Stimulated activated memory B cell treated with anti-CD40 and anti-IgM and Interleukin-4, amounts not matched to agents 10 μg/mL and 1 μg/mL and 100 μg/mL, for 72 hours (primary cell): ENCODE data around the gene INPP5A.
A peak's percentile ranks its signal among the peaks of the same experiment; 100 is the strongest.
"Not testable (repeated sequence)": the region's sequence is repeated elsewhere in the genome, so short reads cannot be mapped to it uniquely, and the experiment has no call there.

ENCODE experiments used
- ATAC-seq: fragments of 150-1000 bp; cut with Tn5 transposase; 2 replicates; pipeline ENCODE4 v1.10.0; 2021
- H3K27ac Mint-ChIP-seq: one replicate; pipeline ENCODE4 v1.8.0; 2022; ENCODE audit warnings: mild to moderate bottlenecking, mixed read lengths
- H3K27me3 Mint-ChIP-seq: one replicate; pipeline ENCODE4 v1.8.0; 2022; ENCODE audit warnings: mixed read lengths
- H3K36me3 Mint-ChIP-seq: one replicate; pipeline ENCODE4 v1.8.0; 2022; ENCODE audit warnings: mixed read lengths
- H3K4me1 Mint-ChIP-seq: one replicate; pipeline ENCODE4 v1.8.0; 2022; ENCODE audit warnings: mixed read lengths
- H3K4me3 Mint-ChIP-seq: one replicate; pipeline ENCODE4 v1.8.0; 2022; ENCODE audit warnings: mild to moderate bottlenecking, moderate library complexity, mixed read lengths
- H3K9me3 Mint-ChIP-seq: one replicate; pipeline ENCODE4 v1.8.0; 2022; ENCODE audit warnings: mixed read lengths

INPP5A gene

DNA sequence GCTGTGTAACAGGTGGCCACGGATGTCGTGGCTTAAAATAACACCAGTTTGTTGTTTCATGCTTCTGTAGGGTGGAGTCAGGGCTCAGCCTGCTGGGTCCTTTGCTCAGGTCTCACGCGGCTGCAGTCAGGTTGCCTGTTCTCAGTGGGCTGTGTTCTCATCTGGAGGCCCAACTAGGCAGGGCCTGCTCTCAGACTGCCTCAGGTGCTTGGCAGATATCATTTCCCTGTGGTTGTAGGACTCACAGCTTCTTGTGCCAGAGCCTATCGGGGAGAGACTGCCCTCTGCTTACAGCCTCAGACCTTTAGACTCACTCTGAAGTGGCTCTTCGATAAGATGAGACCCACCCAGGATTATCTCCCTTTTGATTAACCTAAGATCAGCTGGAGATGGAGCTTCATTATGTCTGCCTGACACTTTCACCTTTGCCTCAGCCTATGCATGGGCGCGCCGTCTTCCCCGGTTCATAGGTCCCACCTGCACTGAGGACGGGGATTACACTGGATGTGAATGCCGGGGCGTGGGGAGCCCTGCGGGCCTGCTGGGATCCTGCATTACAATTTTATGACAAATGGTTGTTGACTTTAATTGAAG lies 55.3 kb downstream of the INPP5A start:
- Mint-ChIP-seq H3K4me1 (peaks cover 94% of the 10 kb centered on the region), H3K9me3 (no peaks in the 10 kb centered on the region), H3K27ac (peak overlapping the region; percentile 88), H3K4me3 (no peak overlapping the region), H3K36me3 (peaks cover 11% of the 10 kb centered on the region), H3K27me3 (no peaks in the 10 kb centered on the region)
- no peak for ATAC-seq

DNA sequence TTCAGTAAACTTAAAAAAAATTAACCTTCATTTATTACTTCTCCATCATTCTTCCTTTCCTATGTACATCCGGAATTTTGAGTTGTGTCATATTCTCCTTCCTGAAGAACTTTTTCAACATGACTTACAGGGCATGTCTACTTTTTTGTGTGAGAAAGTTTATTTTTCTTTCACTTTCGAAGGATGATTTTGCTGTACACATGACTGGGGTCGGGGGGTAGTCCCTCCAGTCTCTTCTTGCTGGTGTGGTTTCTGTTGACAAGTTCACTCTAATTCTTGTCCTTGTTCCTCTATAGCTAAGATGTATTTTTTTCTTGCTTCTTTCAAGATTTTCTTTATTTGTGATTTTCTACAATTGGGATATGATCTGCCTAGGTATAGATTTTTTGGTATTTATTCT lies 55.8 kb downstream of the INPP5A start:
- H3K27ac Mint-ChIP-seq, result peak overlapping the region; percentile 88
- peak overlapping the region; percentile 33 for H3K4me3 Mint-ChIP-seq
- peak; percentile 86 for ATAC-seq
- H3K4me1 Mint-ChIP-seq, result peaks cover 94% of the 10 kb centered on the region
- peaks cover 13% of the 10 kb centered on the region for H3K36me3 Mint-ChIP-seq
- H3K27me3 Mint-ChIP-seq, result no peaks in the 10 kb centered on the region
- no peaks in the 10 kb centered on the region for H3K9me3 Mint-ChIP-seq

DNA sequence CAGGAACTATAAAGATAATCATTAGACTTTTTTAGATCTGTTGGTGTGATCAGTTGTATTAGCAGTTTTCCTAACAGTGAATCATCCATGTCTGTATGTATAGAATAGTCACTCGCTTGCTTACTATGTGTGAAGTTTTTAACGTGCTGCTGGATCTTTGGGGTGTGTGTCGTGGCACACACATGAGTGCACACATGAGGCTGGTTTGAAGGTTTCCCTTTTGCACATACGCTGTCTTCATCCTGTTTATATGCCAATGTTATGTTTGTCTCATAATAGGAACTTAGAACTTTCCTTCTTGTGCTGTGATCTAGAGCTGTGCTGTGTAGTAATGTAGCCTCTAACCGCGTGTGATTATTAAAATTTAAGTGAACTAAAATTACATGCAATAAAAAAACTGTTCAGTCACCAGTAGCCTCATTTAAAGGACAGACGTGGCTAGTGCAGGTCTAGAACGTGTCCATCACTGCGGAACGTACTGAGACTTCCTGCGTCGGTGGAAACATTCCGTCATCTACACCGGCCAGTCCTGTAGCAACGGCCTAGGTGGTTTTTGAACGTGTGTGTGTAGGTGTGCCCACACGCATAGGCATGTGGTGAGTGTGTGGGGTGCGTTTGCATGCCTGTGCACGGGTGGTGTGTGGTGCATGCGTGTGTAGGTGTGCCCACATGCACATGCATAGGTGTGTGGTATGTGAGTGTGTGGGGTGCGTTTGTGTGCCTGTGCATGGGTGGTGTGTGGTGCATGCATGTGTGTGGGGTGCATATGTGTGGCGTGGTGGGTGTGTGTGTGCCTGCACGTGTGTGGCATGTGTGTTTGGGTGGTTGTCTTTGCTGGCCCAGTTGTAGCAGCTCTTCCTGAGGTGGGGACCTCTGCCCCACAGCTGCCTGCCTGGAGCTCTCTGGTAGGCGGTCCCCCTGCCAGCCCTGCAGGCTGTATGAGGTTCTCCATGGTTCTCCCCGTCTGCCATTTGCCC lies 56.6 kb downstream of the INPP5A start:
- H3K27ac Mint-ChIP-seq, result peak overlapping the region; percentile 88
- peaks cover 93% of the 10 kb centered on the region for H3K4me1 Mint-ChIP-seq
- H3K27me3 Mint-ChIP-seq, result no peaks in the 10 kb centered on the region
- H3K9me3 Mint-ChIP-seq, result peaks cover under 1% of the 10 kb centered on the region
- H3K4me3 Mint-ChIP-seq, result peak overlapping the region; percentile 33
- H3K36me3 Mint-ChIP-seq, result peaks cover 21% of the 10 kb centered on the region
- peak; percentile 90 for ATAC-seq

DNA sequence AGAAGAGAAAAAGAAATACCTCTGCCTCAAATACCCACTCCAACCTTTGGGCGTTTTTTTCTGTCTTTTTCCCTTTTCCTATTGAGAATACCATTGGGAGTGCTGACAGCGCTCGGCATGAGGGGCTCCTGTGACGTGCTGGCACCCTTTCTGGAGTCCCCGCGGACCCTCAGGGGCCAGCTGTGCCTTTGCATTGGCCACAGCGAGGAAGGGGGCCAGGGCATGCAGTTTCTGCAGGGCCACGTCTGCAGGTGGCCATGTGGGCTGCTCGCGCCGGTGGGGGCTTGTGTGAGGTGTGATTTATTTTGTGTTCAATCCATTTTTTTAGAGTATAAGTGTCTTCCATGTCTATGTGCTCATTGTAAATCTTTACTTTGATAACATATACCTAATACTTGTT lies 57.4 kb downstream of the INPP5A start:
- ATAC-seq, result no peak
- Mint-ChIP-seq H3K9me3 (peaks cover 4% of the 10 kb centered on the region), H3K4me3 (no peak overlapping the region), H3K27me3 (no peaks in the 10 kb centered on the region), H3K27ac (peak overlapping the region; percentile 88), H3K4me1 (peaks cover 85% of the 10 kb centered on the region), H3K36me3 (peaks cover 23% of the 10 kb centered on the region)

DNA sequence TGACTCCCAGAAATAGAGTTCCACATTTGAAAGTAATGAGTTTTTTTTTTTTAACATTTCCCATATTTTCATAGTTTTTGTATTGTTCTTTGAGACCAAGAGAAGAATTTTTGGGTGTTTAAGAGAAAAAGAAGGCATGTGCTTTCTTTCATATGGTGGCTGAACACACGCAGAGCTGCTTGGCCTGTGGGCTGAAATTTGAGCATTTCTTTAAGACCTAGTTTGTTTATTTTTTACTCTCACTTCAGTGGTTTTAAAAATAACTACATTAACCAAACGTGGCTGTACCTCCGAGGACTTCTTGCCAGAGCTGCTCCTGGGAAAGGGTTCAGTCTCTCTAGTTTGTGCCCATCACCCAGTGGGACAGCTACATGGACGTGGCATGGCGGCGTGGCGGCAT lies 58.3 kb downstream of the INPP5A start:
- peaks cover 84% of the 10 kb centered on the region for H3K4me1 Mint-ChIP-seq
- peak overlapping the region; percentile 88 for H3K27ac Mint-ChIP-seq
- no peak overlapping the region for H3K4me3 Mint-ChIP-seq
- H3K36me3 Mint-ChIP-seq, result peaks cover 26% of the 10 kb centered on the region
- no peak for ATAC-seq
- H3K9me3 Mint-ChIP-seq, result peaks cover 10% of the 10 kb centered on the region
- no peaks in the 10 kb centered on the region for H3K27me3 Mint-ChIP-seq

DNA sequence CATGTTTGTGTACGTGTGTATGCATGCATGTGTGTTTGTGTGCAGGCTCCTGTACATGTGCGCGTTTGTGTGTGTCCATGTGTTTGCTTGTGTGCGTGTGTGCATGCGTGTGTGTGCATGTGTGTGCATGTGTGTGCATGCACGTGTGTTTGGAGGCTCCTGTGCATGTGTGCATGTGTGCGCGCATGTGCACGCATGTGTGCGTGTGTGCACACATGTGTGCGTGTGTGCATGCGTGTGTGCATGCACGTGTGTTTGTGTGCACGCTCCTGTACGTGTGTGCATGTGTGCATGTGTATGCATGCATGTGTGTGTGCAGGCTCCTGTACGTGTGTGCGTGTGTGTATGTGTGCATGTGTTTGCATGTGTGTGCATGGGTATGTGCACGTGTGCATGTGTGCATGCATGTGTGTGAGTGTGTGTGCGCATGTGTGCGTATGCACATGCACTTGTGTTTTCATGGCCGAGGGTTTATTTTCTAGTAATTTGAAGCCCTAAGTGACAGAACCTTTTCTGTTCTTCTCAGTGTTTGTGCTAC lies 59.2 kb downstream of the INPP5A start:
- no peak overlapping the region for H3K27ac Mint-ChIP-seq
- H3K9me3 Mint-ChIP-seq, result peaks cover 10% of the 10 kb centered on the region
- no peaks in the 10 kb centered on the region for H3K27me3 Mint-ChIP-seq
- H3K4me3 Mint-ChIP-seq, result no peak overlapping the region
- no peak for ATAC-seq
- peaks cover 34% of the 10 kb centered on the region for H3K36me3 Mint-ChIP-seq
- peaks cover 83% of the 10 kb centered on the region for H3K4me1 Mint-ChIP-seq

DNA sequence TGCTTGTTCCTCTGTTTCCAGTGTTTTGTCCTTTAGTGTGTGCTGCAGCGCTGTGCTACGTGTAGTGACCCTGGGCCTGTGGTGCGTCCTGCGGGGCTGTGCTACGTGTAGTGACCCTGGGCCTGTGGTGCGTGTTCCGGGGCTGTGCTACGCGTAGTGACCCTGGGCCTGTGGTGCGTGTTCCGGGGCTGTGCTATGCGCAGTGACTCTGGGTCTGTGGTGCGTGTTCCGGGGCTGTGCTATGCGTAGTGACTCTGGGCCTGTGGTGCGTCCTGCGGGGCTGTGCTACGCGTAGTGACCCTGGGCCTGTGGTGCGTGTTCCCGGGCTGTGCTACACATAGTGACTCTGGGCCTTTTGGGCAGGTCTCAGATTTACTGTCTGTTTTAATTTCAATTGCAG lies 60.1 kb downstream of the INPP5A start:
- Mint-ChIP-seq H3K36me3 (peaks cover 34% of the 10 kb centered on the region), H3K4me3 (no peak overlapping the region), H3K4me1 (peaks cover 86% of the 10 kb centered on the region), H3K27me3 (no peaks in the 10 kb centered on the region), H3K9me3 (peaks cover 10% of the 10 kb centered on the region), H3K27ac (no peak overlapping the region)
- ATAC-seq, result no peak

DNA sequence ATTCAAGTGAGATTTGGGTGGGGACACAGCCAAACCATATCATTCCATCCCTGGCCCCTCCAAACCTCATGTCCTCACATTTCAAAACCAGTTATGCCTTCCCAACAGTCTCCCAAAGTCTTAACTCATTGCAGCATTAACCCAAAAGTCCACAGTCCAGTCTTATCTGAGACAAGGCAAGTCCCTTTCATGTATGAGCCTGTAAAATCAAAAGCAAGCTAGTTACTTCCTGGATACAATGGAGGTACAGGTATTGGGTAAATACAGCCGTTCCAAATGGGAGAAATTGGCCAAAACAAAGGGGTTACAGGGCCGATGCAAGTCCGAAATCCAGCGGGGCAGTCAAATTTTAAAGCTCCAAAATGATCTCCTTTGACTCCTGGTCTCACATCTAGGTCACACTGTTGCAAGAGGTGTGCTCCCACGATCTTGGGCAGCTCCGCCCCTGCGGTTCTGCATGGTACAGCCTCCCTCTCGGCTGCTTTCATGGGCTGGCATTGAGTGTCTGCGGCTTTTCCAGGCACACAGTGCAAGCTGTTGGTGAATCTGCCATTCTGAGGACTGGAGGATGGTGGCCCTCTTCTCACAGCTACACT lies 61.5 kb downstream of the INPP5A start:
- Mint-ChIP-seq H3K36me3 (peaks cover 38% of the 10 kb centered on the region), H3K4me1 (peaks cover 83% of the 10 kb centered on the region), H3K9me3 (peaks cover 11% of the 10 kb centered on the region)
- not testable (repeated sequence) for H3K27ac Mint-ChIP-seq, H3K4me3 Mint-ChIP-seq, ATAC-seq, H3K27me3 Mint-ChIP-seq

DNA sequence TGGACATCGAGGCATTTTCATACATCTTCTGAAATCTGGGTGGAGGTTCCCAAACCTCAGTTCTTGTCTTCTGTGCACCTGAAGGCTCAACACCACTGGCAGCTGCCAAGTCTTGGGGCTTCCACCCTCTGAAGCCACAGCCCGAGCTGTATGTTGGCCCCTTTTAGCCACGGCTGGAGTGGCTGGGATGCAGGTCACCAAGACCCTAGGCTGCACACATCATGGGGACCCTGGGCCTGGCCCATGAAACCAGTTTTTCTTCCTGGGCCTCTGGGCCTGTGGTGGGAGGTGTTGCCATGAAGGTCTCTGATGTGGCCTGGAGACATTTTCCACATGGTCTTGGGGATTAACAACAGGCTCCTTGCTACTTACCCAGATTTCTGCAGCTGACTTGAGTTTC lies 62.1 kb downstream of the INPP5A start:
- H3K36me3 Mint-ChIP-seq, result peaks cover 44% of the 10 kb centered on the region
- no peaks in the 10 kb centered on the region for H3K27me3 Mint-ChIP-seq
- H3K9me3 Mint-ChIP-seq, result peaks cover 14% of the 10 kb centered on the region
- H3K27ac Mint-ChIP-seq, result no peak overlapping the region
- no peak for ATAC-seq
- no peak overlapping the region for H3K4me3 Mint-ChIP-seq
- H3K4me1 Mint-ChIP-seq, result peaks cover 83% of the 10 kb centered on the region

DNA sequence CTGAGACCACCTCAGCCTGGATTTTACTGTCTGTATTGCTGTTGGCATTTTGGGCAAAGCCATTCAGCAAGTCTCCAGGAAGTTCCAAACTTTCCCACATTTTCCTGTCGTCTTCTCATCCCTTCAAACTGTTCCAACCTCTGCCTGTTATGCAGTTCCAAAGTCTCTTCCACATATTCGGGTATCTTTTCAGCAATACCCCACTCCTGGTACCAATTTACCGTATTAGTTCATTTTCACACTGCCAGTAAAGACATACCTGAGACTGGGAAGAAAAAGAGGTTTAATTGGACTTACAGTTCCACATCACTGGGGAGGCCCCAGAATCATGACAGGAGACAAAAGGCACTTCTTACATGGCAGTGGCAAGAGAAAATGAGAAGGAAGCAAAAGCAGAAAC lies 62.8 kb downstream of the INPP5A start:
- Mint-ChIP-seq H3K27ac (no peak overlapping the region), H3K4me3 (no peak overlapping the region), H3K36me3 (peaks cover 44% of the 10 kb centered on the region), H3K9me3 (peaks cover 14% of the 10 kb centered on the region), H3K27me3 (no peaks in the 10 kb centered on the region), H3K4me1 (peaks cover 80% of the 10 kb centered on the region)
- no peak for ATAC-seq

DNA sequence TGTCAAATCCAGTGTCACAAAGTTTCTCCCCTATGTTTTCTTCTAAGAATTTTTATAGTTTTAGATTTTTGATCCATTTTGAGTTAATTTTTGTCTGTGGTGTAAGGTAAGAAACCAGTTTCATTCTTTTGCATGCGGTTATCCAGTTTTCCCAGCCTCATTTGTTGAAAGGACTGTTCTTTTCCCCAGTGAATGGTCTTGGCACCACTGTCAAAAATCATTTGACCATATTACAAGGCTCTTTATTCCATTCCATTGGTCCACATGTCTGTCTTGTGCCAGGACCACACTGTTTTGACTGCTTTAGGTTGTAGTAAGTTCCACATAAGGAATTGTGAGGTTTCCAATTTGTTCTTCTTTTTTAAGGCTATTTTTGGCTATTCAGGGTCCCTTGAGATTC lies 64.0 kb downstream of the INPP5A start:
- Mint-ChIP-seq H3K9me3 (peaks cover 14% of the 10 kb centered on the region), H3K27me3 (no peaks in the 10 kb centered on the region), H3K4me1 (peaks cover 76% of the 10 kb centered on the region), H3K4me3 (no peak overlapping the region), H3K36me3 (peaks cover 44% of the 10 kb centered on the region), H3K27ac (no peak overlapping the region)
- ATAC-seq, result no peak

DNA sequence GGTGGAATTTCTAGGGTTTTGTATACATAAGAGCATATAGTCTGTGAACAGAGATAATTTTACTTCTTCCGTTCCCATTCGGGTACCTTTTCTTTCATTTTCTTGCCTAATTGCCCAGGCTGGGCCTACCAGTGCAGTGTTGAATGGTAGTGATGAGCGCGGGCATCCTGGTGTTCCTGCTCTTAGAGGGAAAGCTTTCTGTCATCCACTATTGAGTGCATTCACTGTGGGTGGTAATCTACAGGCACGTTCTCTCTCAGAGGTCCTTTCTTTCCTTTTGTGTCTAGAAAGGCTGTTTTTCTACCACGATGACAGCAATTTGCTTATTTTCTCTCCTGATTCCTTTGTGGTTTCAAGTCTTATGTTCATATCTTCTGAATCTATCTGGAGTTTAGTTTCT lies 65.0 kb downstream of the INPP5A start:
- no peaks in the 10 kb centered on the region for H3K27me3 Mint-ChIP-seq
- H3K36me3 Mint-ChIP-seq, result peaks cover 44% of the 10 kb centered on the region
- no peak overlapping the region for H3K4me3 Mint-ChIP-seq
- peaks cover 14% of the 10 kb centered on the region for H3K9me3 Mint-ChIP-seq
- peaks cover 73% of the 10 kb centered on the region for H3K4me1 Mint-ChIP-seq
- H3K27ac Mint-ChIP-seq, result no peak overlapping the region
- no peak for ATAC-seq

DNA sequence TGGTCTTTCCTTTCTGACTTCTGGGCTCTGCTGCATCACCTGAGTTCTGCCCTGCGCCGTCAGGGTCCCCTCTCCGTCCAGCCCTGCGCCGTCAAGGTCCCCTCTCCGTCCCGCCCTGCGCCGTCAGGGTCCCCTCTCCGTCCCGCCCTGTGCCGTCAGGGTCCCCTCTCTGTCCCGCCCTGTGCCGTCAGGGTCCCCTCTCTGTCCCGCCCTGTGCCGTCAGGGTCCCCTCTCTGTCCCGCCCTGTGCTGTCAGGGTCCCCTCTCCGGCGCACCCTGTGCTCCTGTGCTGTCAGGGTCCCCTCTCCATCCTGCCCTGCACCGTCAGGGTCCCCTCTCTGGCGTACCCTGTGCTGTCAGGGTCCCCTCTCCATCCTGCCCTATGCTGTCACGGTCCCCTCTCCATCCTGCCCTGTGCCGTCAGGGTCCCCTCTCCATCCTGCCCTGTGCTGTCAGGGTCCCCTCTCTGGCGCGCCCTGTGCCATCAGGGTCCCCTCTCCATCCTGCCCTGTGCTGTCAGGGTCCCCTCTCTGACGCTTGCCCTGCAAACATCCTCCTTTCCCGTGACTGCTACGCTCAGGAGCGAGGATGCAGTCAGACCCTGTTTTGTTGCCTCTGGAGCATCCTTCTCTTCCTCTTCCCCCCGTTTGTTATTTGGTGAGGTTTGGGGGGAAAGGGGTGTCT lies 66.4 kb downstream of the INPP5A start:
- H3K27me3 Mint-ChIP-seq, result no peaks in the 10 kb centered on the region
- no peak overlapping the region for H3K4me3 Mint-ChIP-seq
- ATAC-seq, result no peak
- no peak overlapping the region for H3K27ac Mint-ChIP-seq
- H3K36me3 Mint-ChIP-seq, result peaks cover 42% of the 10 kb centered on the region
- H3K4me1 Mint-ChIP-seq, result peaks cover 68% of the 10 kb centered on the region
- H3K9me3 Mint-ChIP-seq, result peaks cover 14% of the 10 kb centered on the region

DNA sequence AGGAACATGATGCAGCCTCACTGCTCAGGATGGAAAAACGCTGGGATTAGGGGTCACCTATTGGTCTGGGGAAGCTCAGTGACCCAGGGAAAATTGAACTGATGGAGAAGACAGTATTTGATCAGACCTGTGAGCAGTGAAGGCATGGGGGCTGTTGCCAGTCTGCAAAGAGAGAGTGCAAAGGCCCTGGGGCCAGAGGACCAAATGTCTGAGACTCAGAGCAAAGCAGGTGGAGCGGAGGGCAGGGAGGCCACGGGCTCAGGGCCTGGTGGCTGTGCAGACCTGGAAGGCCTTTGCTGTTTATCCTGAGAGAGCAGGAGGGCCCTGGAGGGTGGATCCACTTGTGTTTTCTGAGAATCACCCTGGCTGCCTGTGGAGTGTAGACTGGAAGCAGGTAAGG lies 67.1 kb downstream of the INPP5A start:
- peaks cover 10% of the 10 kb centered on the region for H3K9me3 Mint-ChIP-seq
- H3K36me3 Mint-ChIP-seq, result peaks cover 39% of the 10 kb centered on the region
- peaks cover 73% of the 10 kb centered on the region for H3K4me1 Mint-ChIP-seq
- no peaks in the 10 kb centered on the region for H3K27me3 Mint-ChIP-seq
- no peak overlapping the region for H3K4me3 Mint-ChIP-seq
- no peak for ATAC-seq
- no peak overlapping the region for H3K27ac Mint-ChIP-seq

DNA sequence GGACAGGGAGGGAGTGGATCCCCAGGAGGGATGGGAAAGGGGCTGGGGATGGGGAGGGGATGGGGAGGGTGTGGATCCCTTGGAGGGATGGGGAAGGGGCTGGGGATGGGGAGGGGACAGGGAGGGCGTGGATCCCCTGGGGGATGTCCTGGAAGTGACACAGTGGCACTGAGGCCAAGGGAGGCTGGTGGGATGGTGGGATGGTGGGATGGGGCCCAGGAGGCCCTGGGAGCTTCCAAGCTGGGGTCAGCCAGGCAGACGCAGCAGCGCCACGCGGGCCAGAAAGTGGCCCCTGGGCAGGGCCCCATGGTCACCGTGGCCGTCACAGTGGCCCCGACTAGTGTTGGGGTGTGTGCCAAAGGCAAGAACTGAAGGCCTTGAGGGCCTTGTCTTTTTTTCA lies 67.8 kb downstream of the INPP5A start:
- Mint-ChIP-seq H3K27me3 (no peaks in the 10 kb centered on the region), H3K36me3 (peaks cover 33% of the 10 kb centered on the region), H3K4me1 (peaks cover 70% of the 10 kb centered on the region), H3K4me3 (no peak overlapping the region), H3K9me3 (peaks cover 7% of the 10 kb centered on the region), H3K27ac (no peak overlapping the region)
- ATAC-seq, result peak; percentile 41
